CD8-positive, alpha-beta memory T cell (primary cell): ENCODE data around the gene HSD17B2. TPM values are rescaled to one million over a fixed set of nuclear protein-coding genes. Genes with fewer than 3 reads are reported as not detected.

Source experiments
- polyA plus RNA-seq: library from polyadenylated mRNA; unstranded; fragments of 300-500 nt; fragmentation: Illumina TruSeq; gene quantifications from one replicate; pipeline ENCODE4 v1.2.3, GENCODE V29; 2021
- total RNA-seq, 2 experiments: library from RNA; stranded (reverse); gene quantifications; one replicate each; pipeline ENCODE4 v1.2.3, GENCODE V29; 2021

The HSD17B2 gene
- total and polyA plus RNA-seq, 3 experiments from 2014 or later, result 0.03 TPM; not detected in 2

Other genes starting within 250 kb of the HSD17B2 start
- 10 to 100 TPM; 11.9 to 12.4 TPM for gene SDR42E1, start 23.8 kb upstream of the HSD17B2 start, total RNA-seq
- gene SDR42E1, start 23.8 kb upstream of the HSD17B2 start, polyA plus RNA-seq, result 1.9 TPM
- 10 to 100 TPM; 47.0 to 51.6 TPM for gene MPHOSPH6, start 135.0 kb downstream of the HSD17B2 start, total RNA-seq
- gene MPHOSPH6, start 135.0 kb downstream of the HSD17B2 start, polyA plus RNA-seq, result 22.1 TPM